Loucy (cell line): ENCODE data around the gene MAD1L1.

Experiments used
- H2AFZ ChIP-seq: fragments of 200-600 bp; sonication (generic); 2 replicates; pipeline ENCODE4 v1.6.0; 2016; ENCODE audit warnings: antibody characterized with exemption, mild to moderate bottlenecking, low read length, moderate library complexity
- H3F3A ChIP-seq: fragments of 200-600 bp; 2 replicates; pipeline ENCODE4 v1.6.0; 2016; ENCODE audit warnings: antibody characterized with exemption, low read depth, mild to moderate bottlenecking
- H3K27me3 ChIP-seq: fragments of 200-600 bp; sonication (generic); 2 replicates; pipeline ENCODE4 v1.6.1; 2014; ENCODE audit warnings: low read length, mild to moderate bottlenecking; ENCODE audit not compliant: insufficient read depth, poor library complexity, severe bottlenecking
- H3K36me3 ChIP-seq: fragments of 200-600 bp; sonication (generic); 2 replicates; pipeline ENCODE4 v1.6.1; 2016; ENCODE audit warnings: low read length; ENCODE audit not compliant: insufficient read depth
- H3K4me1 ChIP-seq: fragments of 200-600 bp; sonication (generic); 2 replicates; pipeline ENCODE4 v1.5.1; 2014; ENCODE audit warnings: low read length, mild to moderate bottlenecking; ENCODE audit not compliant: insufficient read depth, poor library complexity, severe bottlenecking
- H3K4me2 ChIP-seq: fragments of 200-600 bp; sonication (generic); 2 replicates; pipeline ENCODE4 v1.6.0; 2014; ENCODE audit warnings: antibody characterized with exemption, low read length, low read depth, mild to moderate bottlenecking; ENCODE audit not compliant: poor library complexity, severe bottlenecking
- H3K4me3 ChIP-seq: fragments of 200-600 bp; sonication (generic); 2 replicates; pipeline ENCODE4 v1.5.1; 2014; ENCODE audit warnings: low read length, mild to moderate bottlenecking, mixed read lengths; ENCODE audit not compliant: poor library complexity, severe bottlenecking
- H3K79me2 ChIP-seq: fragments of 200-600 bp; sonication (generic); 2 replicates; pipeline ENCODE4 v1.6.1; 2014; ENCODE audit warnings: low read length; ENCODE audit not compliant: insufficient read depth
- H3K9ac ChIP-seq: fragments of 200-600 bp; sonication (generic); 2 replicates; pipeline ENCODE4 v1.6.0; 2014; ENCODE audit warnings: mild to moderate bottlenecking, low read depth, low read length, moderate library complexity; ENCODE audit not compliant: poor library complexity, severe bottlenecking
- H3K9me2 ChIP-seq: fragments of 200-600 bp; sonication (generic); replicated peaks from 2 replicates; pipeline ENCODE4 v1.6.1; 2016; ENCODE audit warnings: low read depth, low read length, mixed read lengths
- H3K9me3 ChIP-seq: fragments of 200-600 bp; sonication (generic); 2 replicates; pipeline ENCODE4 v1.6.1; 2014; ENCODE audit warnings: mild to moderate bottlenecking, antibody characterized with exemption, low read length, low read depth; ENCODE audit not compliant: insufficient read depth
- H4K20me1 ChIP-seq: fragments of 200-600 bp; sonication (generic); 2 replicates; pipeline ENCODE4 v1.6.0; 2014; ENCODE audit warnings: antibody characterized with exemption, low read length, mild to moderate bottlenecking; ENCODE audit not compliant: insufficient read depth, poor library complexity, severe bottlenecking
- CTCF ChIP-seq: fragments of 200-600 bp; sonication (generic); conservative IDR thresholded peaks from 2 replicates; pipeline ENCODE4 v1.5.1; 2014; ENCODE audit warnings: mild to moderate bottlenecking, antibody characterized with exemption, low read length
- EZH2phosphoT487 ChIP-seq: fragments of 200-600 bp; IDR thresholded peaks from 2 replicates; pipeline ENCODE4 v1.6.1; 2018; ENCODE audit warnings: antibody characterized with exemption, mild to moderate bottlenecking, moderate library complexity, borderline replicate concordance

The MAD1L1 gene

DNA sequence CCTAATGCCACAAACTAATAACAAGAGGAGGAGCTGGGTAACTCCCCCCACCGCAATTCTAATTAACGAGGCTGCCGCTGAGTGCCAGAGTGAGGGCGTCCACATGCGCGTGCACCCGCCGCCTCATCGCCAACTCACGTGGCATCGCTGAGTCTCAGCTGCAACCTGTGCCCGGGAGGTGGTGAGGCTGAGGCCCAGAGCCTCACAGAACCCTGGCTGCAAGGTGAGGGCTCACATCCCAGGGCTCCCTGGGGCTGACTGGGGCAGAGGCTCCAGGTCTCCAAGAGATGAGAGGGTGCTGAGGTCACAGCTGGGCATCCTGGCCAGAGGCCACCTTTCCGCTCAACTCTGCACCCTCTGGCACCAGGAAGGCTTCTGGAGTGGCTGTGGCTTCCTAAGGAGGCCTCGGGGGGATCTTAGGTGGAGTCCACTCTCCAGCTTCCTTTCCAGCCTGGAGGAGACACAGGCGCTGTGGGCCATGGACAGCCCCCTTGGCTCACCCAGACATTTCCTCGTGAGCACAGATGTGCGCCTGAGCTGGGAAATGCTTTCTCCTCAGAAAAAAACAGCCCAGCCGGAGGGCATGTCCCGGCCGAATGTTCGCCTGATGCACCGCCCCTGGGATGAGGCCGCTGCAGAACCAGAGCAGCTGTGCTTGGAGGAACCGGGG, 242.6 kb downstream of the MAD1L1 start:
- no peak overlapping the region for H3K4me3 ChIP-seq
- no peak overlapping the region for H3K9ac ChIP-seq
- TF ChIP-seq EZH2phosphoT487: no peak
- TF ChIP-seq CTCF: no peak
- no peaks in the 10 kb centered on the region for H3K79me2 ChIP-seq
- no peaks in the 10 kb centered on the region for H3K9me3 ChIP-seq
- H3K4me1 ChIP-seq: no peaks in the 10 kb centered on the region
- no peak overlapping the region for H2AFZ ChIP-seq
- peaks cover 3% of the 10 kb centered on the region for H4K20me1 ChIP-seq
- H3K36me3 ChIP-seq: peaks cover 9% of the 10 kb centered on the region; the same call in 1 of the 2 replicates
- H3K4me2 ChIP-seq: no peak overlapping the region
- no peaks in the 10 kb centered on the region for H3K27me3 ChIP-seq
- no peaks in the 10 kb centered on the region for H3K9me2 ChIP-seq
- no peaks in the 10 kb centered on the region for H3F3A ChIP-seq

- no peaks in the 10 kb centered on the region for H3K9me2 ChIP-seq
- H4K20me1 ChIP-seq: peaks cover 3% of the 10 kb centered on the region
- H3K36me3 ChIP-seq: peaks cover 14% of the 10 kb centered on the region; the same call in 1 of the 2 replicates
- H2AFZ ChIP-seq: no peak overlapping the region
- H3K9me3 ChIP-seq: no peaks in the 10 kb centered on the region
- no peaks in the 10 kb centered on the region for H3K4me1 ChIP-seq
- no peak overlapping the region for H3K4me3 ChIP-seq
- H3K4me2 ChIP-seq: no peak overlapping the region
- no peaks in the 10 kb centered on the region for H3K27me3 ChIP-seq
- TF ChIP-seq EZH2phosphoT487: no peak
- no peak for TF ChIP-seq CTCF
- no peaks in the 10 kb centered on the region for H3F3A ChIP-seq
- H3K79me2 ChIP-seq: no peaks in the 10 kb centered on the region
- H3K9ac ChIP-seq: no peak overlapping the region
Observed at GRCh38 chr7:1989049-1989860, 243.5 kb downstream of the MAD1L1 start.

- TF ChIP-seq EZH2phosphoT487 (no peak), CTCF (no peak)
- H3K4me3 ChIP-seq: no peak overlapping the region
- H3K9ac ChIP-seq: no peak overlapping the region
- peaks cover 3% of the 10 kb centered on the region for H4K20me1 ChIP-seq
- H3K79me2 ChIP-seq: no peaks in the 10 kb centered on the region
- no peaks in the 10 kb centered on the region for H3K4me1 ChIP-seq
- H3K9me2 ChIP-seq: no peaks in the 10 kb centered on the region
- no peak overlapping the region for H3K4me2 ChIP-seq
- H2AFZ ChIP-seq: no peak overlapping the region
- no peaks in the 10 kb centered on the region for H3K27me3 ChIP-seq
- no peaks in the 10 kb centered on the region for H3K9me3 ChIP-seq
- H3F3A ChIP-seq: no peaks in the 10 kb centered on the region
- H3K36me3 ChIP-seq: peaks cover 14% of the 10 kb centered on the region; the same call in 1 of the 2 replicates
Observed at GRCh38 chr7:1988533-1988930, 244.2 kb downstream of the MAD1L1 start.
